ENCODE data around the gene GCA. TPM values are rescaled to one million over a fixed set of nuclear protein-coding genes. Genes with fewer than 3 reads are reported as not detected.

Gene GCA
- 10 to 100 TPM; 24.4 to 62.0 TPM for total RNA-seq
- 10 to 100 TPM; 25.6 to 32.3 TPM for polyA plus RNA-seq (ENCODE audit: insufficient read length in 2 of 2)
- long read RNA-seq, donor 1, transcript GCA-204 (8 exons, 1,992 nt), result major isoform, 13 of 16 reads
- long read RNA-seq, donor 1, partial matches to known transcripts, result 0 of 16 reads
- long read RNA-seq, donor 1, other reads (novel, unspliced or antisense), result 0 of 16 reads
- long read RNA-seq, donor 2, transcript GCA-204 (8 exons, 1,992 nt), result major isoform, 7 of 7 reads
- long read RNA-seq, donor 2, partial matches to known transcripts, result 0 of 7 reads
- long read RNA-seq, donor 2, other reads (novel, unspliced or antisense), result 0 of 7 reads
- long read RNA-seq, donor 3, transcript GCA-204 (8 exons, 1,992 nt), result major isoform, 6 of 6 reads
- long read RNA-seq, donor 3, partial matches to known transcripts, result 0 of 6 reads
- long read RNA-seq, donor 3, other reads (novel, unspliced or antisense), result 0 of 6 reads
- long read RNA-seq, donor 4, transcript GCA-204 (8 exons, 1,992 nt), result major isoform, 6 of 9 reads
- long read RNA-seq, donor 4, partial matches to known transcripts, result 0 of 9 reads
- long read RNA-seq, donor 4, other reads (novel, unspliced or antisense), result 0 of 9 reads

GRCh38 chr2:162343824-162344616 is at the start of gene GCA:
GCA (plus strand) TSS chr2:162344132; CDS start chr2:162344249, 117 bp downstream.
- peak within 1 kb of the TSS; percentile 71 for H3K27ac ChIP-seq (ENCODE audit: low read depth, low read length)
- H3K36me3 ChIP-seq (ENCODE audit: control insufficient read depth, insufficient read depth, low read length), result no peaks in the 10 kb centered on the region
- peaks cover 5% of the 10 kb centered on the region for H3K4me1 ChIP-seq (ENCODE audit: control insufficient read depth, insufficient read depth, low read length)
- H3K27me3 ChIP-seq (ENCODE audit: control insufficient read depth, insufficient read depth, low read length), result no peaks in the 10 kb centered on the region
- no peaks in the 10 kb centered on the region for H3K9me3 ChIP-seq (ENCODE audit: control insufficient read depth, insufficient read depth, low read length)
- DNase-seq (ENCODE audit: low read depth in 4 of 6, low spot score in 6 of 6), result peak; percentile 87 to 99 (median 90)
- 0% methylated on average over 50 of the region's 57 CpGs for WGBS (ENCODE audit: insufficient coverage)
- peak within 1 kb of the TSS; percentile 91 for H3K4me3 ChIP-seq (ENCODE audit: low read depth, low read length)

GRCh38 chr2:162295009-162295408 is 48.9 kb upstream of the GCA start:
- no peak overlapping the region for H3K4me3 ChIP-seq (ENCODE audit: low read depth, low read length)
- no peak overlapping the region for H3K27ac ChIP-seq (ENCODE audit: low read depth, low read length)
- H3K4me1 ChIP-seq (ENCODE audit: control insufficient read depth, insufficient read depth, low read length), result no peaks in the 10 kb centered on the region
- DNase-seq (ENCODE audit: low read depth in 4 of 6, low spot score in 6 of 6), result no peak
- H3K27me3 ChIP-seq (ENCODE audit: control insufficient read depth, insufficient read depth, low read length), result no peaks in the 10 kb centered on the region
- WGBS (ENCODE audit: insufficient coverage), result 100% methylated on average over 1 of the region's 2 CpGs
- H3K9me3 ChIP-seq (ENCODE audit: control insufficient read depth, insufficient read depth, low read length), result no peaks in the 10 kb centered on the region
- no peaks in the 10 kb centered on the region for H3K36me3 ChIP-seq (ENCODE audit: control insufficient read depth, insufficient read depth, low read length)

GRCh38 chr2:162297925-162298552 is 45.9 kb upstream of the GCA start:
- 59% methylated on average over 4 of the region's 5 CpGs for WGBS (ENCODE audit: insufficient coverage)
- Histone ChIP-seq H3K36me3 (ENCODE audit: control insufficient read depth, insufficient read depth, low read length) (no peaks in the 10 kb centered on the region), H3K27me3 (ENCODE audit: control insufficient read depth, insufficient read depth, low read length) (no peaks in the 10 kb centered on the region), H3K9me3 (ENCODE audit: control insufficient read depth, insufficient read depth, low read length) (no peaks in the 10 kb centered on the region), H3K4me3 (ENCODE audit: low read depth, low read length) (no peak overlapping the region), H3K4me1 (ENCODE audit: control insufficient read depth, insufficient read depth, low read length) (no peaks in the 10 kb centered on the region), H3K27ac (ENCODE audit: low read depth, low read length) (no peak overlapping the region)
- DNase-seq (ENCODE audit: low read depth in 4 of 6, low spot score in 6 of 6), result peak in 5 of 6 donors; percentile 70 to 96 (median 84)

- no peak overlapping the region for H3K27ac ChIP-seq (ENCODE audit: low read depth, low read length)
Observed at GRCh38 chr2:162298669-162299335, 45.1 kb upstream of the GCA start.

GRCh38 chr2:162300266-162300665 is 43.7 kb upstream of the GCA start:
- H3K9me3 ChIP-seq (ENCODE audit: control insufficient read depth, insufficient read depth, low read length), result no peaks in the 10 kb centered on the region
- no peak overlapping the region for H3K4me3 ChIP-seq (ENCODE audit: low read depth, low read length)
- H3K36me3 ChIP-seq (ENCODE audit: control insufficient read depth, insufficient read depth, low read length), result no peaks in the 10 kb centered on the region
- H3K4me1 ChIP-seq (ENCODE audit: control insufficient read depth, insufficient read depth, low read length), result no peaks in the 10 kb centered on the region
- H3K27me3 ChIP-seq (ENCODE audit: control insufficient read depth, insufficient read depth, low read length), result no peaks in the 10 kb centered on the region
- no peak for DNase-seq (ENCODE audit: low read depth in 4 of 6, low spot score in 6 of 6)
- no peak overlapping the region for H3K27ac ChIP-seq (ENCODE audit: low read depth, low read length)

More at GRCh38 chr2:162298669-162299335, 45.1 kb upstream of the GCA start:
- no peaks in the 10 kb centered on the region for H3K4me1 ChIP-seq (ENCODE audit: control insufficient read depth, insufficient read depth, low read length)
- no peak for DNase-seq (ENCODE audit: low read depth in 4 of 6, low spot score in 6 of 6)
- H3K9me3 ChIP-seq (ENCODE audit: control insufficient read depth, insufficient read depth, low read length), result no peaks in the 10 kb centered on the region
- H3K4me3 ChIP-seq (ENCODE audit: low read depth, low read length), result no peak overlapping the region
- no peaks in the 10 kb centered on the region for H3K27me3 ChIP-seq (ENCODE audit: control insufficient read depth, insufficient read depth, low read length)
- WGBS (ENCODE audit: insufficient coverage), result 98% methylated on average over 8 of the region's 9 CpGs
- H3K36me3 ChIP-seq (ENCODE audit: control insufficient read depth, insufficient read depth, low read length), result no peaks in the 10 kb centered on the region

- H3K27me3 ChIP-seq (ENCODE audit: control insufficient read depth, insufficient read depth, low read length), result no peaks in the 10 kb centered on the region
- H3K9me3 ChIP-seq (ENCODE audit: control insufficient read depth, insufficient read depth, low read length), result no peaks in the 10 kb centered on the region
- no peaks in the 10 kb centered on the region for H3K4me1 ChIP-seq (ENCODE audit: control insufficient read depth, insufficient read depth, low read length)
- no peaks in the 10 kb centered on the region for H3K36me3 ChIP-seq (ENCODE audit: control insufficient read depth, insufficient read depth, low read length)
- peak in 5 of 6 donors; percentile 35 to 93 (median 49) for DNase-seq (ENCODE audit: low read depth in 4 of 6, low spot score in 6 of 6)
- 5% methylated on average over 3 of the region's 6 CpGs for WGBS (ENCODE audit: insufficient coverage)
- H3K4me3 ChIP-seq (ENCODE audit: low read depth, low read length), result no peak overlapping the region
- no peak overlapping the region for H3K27ac ChIP-seq (ENCODE audit: low read depth, low read length)
Observed at GRCh38 chr2:162301151-162301804, 42.7 kb upstream of the GCA start.

- Histone ChIP-seq H3K4me3 (ENCODE audit: low read depth, low read length) (no peak overlapping the region), H3K4me1 (ENCODE audit: control insufficient read depth, insufficient read depth, low read length) (no peaks in the 10 kb centered on the region), H3K9me3 (ENCODE audit: control insufficient read depth, insufficient read depth, low read length) (no peaks in the 10 kb centered on the region), H3K27ac (ENCODE audit: low read depth, low read length) (no peak overlapping the region), H3K27me3 (ENCODE audit: control insufficient read depth, insufficient read depth, low read length) (no peaks in the 10 kb centered on the region), H3K36me3 (ENCODE audit: control insufficient read depth, insufficient read depth, low read length) (no peaks in the 10 kb centered on the region)
- DNase-seq (ENCODE audit: low read depth in 4 of 6, low spot score in 6 of 6), result no peak
- WGBS (ENCODE audit: insufficient coverage), result no CpG with 5 or more reads among the region's 1 CpG
Observed at GRCh38 chr2:162301877-162302276, 42.1 kb upstream of the GCA start.

GRCh38 chr2:162305901-162306300 is 38.0 kb upstream of the GCA start:
- DNase-seq (ENCODE audit: low read depth in 4 of 6, low spot score in 6 of 6), result no peak
- Histone ChIP-seq H3K27me3 (ENCODE audit: control insufficient read depth, insufficient read depth, low read length) (no peaks in the 10 kb centered on the region), H3K4me3 (ENCODE audit: low read depth, low read length) (no peak overlapping the region), H3K27ac (ENCODE audit: low read depth, low read length) (no peak overlapping the region), H3K36me3 (ENCODE audit: control insufficient read depth, insufficient read depth, low read length) (no peaks in the 10 kb centered on the region), H3K9me3 (ENCODE audit: control insufficient read depth, insufficient read depth, low read length) (no peaks in the 10 kb centered on the region), H3K4me1 (ENCODE audit: control insufficient read depth, insufficient read depth, low read length) (no peaks in the 10 kb centered on the region)
- no CpG with 5 or more reads among the region's 3 CpGs for WGBS (ENCODE audit: insufficient coverage)

Data from spinal cord (tissue), 10 donors.